Measurements from ENCODE around the gene FAM76B. TPM values are rescaled to one million over a fixed set of nuclear protein-coding genes. Genes with fewer than 3 reads are reported as not detected.

Gene FAM76B
- total and polyA plus RNA-seq, 2 of the 13 experiments (the other 11 are each of a cell fraction or from before 2014, with no cell fraction given) = 20.2 to 24.2 TPM

DNA sequence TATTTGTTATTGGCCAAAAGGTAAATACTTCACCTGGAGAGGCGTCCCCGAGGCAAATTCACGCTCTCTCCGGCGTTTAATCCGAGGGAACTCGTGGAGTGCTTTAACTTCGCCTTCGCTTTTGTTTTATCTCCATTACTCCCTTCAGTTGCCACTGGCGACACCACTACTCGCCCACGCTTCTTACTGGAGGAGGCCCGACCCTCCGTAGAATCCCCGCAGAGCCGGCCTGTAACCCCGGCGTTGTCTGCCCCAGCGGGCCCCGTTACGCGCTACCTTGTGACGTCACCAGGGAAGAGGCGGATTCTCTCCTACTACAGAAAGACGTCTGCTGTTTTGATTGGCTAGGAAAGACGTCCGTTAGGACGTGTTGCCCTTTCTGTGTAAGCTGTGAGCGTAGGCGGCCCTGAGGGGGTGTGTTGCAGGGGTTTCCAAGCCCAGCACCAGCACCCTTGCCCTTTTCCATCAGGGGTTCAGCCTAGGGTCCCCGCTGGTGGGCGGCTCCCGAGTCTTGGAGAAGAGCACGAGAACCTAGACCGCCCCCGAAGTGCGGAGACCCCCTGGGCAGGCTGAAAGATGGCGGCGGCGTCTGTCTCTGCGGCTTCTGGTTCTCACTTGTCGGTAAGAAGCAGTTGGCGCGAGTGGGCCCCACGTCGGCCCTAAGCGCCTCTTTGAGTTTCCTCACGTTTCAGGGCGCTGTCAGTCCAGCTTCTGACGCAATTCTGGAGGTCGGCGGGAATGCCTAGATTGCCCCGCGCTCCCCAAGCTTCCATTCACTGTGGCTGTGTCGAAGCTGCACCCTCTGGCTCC, 746 bp upstream of the FAM76B start, which contains the start of gene CEP57 (continued):
- TF ChIP-seq, protein P1, sequence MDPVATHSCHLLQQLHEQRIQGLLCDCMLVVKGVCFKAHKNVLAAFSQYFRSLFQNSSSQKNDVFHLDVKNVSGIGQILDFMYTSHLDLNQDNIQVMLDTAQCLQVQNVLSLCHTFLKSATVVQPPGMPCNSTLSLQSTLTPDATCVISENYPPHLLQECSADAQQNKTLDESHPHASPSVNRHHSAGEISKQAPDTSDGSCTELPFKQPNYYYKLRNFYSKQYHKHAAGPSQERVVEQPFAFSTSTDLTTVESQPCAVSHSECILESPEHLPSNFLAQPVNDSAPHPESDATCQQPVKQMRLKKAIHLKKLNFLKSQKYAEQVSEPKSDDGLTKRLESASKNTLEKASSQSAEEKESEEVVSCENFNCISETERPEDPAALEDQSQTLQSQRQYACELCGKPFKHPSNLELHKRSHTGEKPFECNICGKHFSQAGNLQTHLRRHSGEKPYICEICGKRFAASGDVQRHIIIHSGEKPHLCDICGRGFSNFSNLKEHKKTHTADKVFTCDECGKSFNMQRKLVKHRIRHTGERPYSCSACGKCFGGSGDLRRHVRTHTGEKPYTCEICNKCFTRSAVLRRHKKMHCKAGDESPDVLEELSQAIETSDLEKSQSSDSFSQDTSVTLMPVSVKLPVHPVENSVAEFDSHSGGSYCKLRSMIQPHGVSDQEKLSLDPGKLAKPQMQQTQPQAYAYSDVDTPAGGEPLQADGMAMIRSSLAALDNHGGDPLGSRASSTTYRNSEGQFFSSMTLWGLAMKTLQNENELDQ (CRISPR knock-in tag; IDR thresholded peaks at IDR 0.05; ENCODE audit: borderline replicate concordance) = no peak
- no peak for TF ChIP-seq WIZ (CRISPR knock-in tag; IDR thresholded peaks at IDR 0.05)
- TF ChIP-seq, protein P2, sequence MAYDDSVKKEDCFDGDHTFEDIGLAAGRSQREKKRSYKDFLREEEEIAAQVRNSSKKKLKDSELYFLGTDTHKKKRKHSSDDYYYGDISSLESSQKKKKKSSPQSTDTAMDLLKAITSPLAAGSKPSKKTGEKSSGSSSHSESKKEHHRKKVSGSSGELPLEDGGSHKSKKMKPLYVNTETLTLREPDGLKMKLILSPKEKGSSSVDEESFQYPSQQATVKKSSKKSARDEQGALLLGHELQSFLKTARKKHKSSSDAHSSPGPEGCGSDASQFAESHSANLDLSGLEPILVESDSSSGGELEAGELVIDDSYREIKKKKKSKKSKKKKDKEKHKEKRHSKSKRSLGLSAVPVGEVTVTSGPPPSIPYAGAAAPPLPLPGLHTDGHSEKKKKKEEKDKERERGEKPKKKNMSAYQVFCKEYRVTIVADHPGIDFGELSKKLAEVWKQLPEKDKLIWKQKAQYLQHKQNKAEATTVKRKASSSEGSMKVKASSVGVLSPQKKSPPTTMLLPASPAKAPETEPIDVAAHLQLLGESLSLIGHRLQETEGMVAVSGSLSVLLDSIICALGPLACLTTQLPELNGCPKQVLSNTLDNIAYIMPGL (CRISPR knock-in tag; IDR thresholded peaks at IDR 0.05; ENCODE audit: borderline replicate concordance in 1 of 2, low read depth in 1 of 2) = no peak
- no peak for TF ChIP-seq PRMT3 (CRISPR knock-in tag; IDR thresholded peaks at IDR 0.05; ENCODE audit: borderline replicate concordance, low read depth)
- no peak for TF ChIP-seq BHLHE40 (IDR thresholded peaks at IDR 0.05; ENCODE audit: low read length)
- no peak for TF ChIP-seq ZNF709 (CRISPR knock-in tag; IDR thresholded peaks at IDR 0.05)
- no peak for TF ChIP-seq ZNF274 (CRISPR knock-in tag; IDR thresholded peaks at IDR 0.05)
- TF ChIP-seq SYNCRIP (IDR thresholded peaks at IDR 0.05; ENCODE audit: insufficient read depth, low read depth, low read length) = no peak
- TF ChIP-seq ZNF552 (CRISPR knock-in tag; IDR thresholded peaks at IDR 0.05; ENCODE audit: borderline replicate concordance) = 0 out of 2 replicates have a peak, but pooled peaks have one; percentile 29
- TF ChIP-seq ZNF841 (CRISPR knock-in tag; IDR thresholded peaks at IDR 0.05; ENCODE audit: borderline replicate concordance) = no peak
- TF ChIP-seq, protein P3, sequence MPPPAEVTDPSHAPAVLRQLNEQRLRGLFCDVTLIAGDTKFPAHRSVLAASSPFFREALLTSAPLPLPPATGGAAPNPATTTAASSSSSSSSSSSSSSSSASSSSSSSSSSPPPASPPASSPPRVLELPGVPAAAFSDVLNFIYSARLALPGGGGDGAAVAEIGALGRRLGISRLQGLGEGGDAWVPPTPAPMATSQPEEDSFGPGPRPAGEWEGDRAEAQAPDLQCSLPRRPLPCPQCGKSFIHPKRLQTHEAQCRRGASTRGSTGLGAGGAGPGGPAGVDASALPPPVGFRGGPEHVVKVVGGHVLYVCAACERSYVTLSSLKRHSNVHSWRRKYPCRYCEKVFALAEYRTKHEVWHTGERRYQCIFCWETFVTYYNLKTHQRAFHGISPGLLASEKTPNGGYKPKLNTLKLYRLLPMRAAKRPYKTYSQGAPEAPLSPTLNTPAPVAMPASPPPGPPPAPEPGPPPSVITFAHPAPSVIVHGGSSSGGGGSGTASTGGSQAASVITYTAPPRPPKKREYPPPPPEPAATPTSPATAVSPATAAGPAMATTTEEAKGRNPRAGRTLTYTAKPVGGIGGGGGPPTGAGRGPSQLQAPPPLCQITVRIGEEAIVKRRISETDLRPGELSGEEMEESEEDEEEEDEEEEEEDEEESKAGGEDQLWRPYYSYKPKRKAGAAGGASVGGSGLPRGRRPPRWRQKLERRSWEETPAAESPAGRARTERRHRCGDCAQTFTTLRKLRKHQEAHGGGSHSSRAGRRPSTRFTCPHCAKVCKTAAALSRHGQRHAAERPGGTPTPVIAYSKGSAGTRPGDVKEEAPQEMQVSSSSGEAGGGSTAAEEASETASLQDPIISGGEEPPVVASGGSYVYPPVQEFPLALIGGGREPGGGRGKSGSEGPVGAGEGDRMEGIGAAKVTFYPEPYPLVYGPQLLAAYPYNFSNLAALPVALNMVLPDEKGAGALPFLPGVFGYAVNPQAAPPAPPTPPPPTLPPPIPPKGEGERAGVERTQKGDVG (CRISPR knock-in tag; IDR thresholded peaks at IDR 0.05; ENCODE audit: borderline replicate concordance) = no peak
- no peak for TF ChIP-seq ARID2 (CRISPR knock-in tag; IDR thresholded peaks at IDR 0.05; ENCODE audit: borderline replicate concordance)
- no peak for TF ChIP-seq PCBP1 (IDR thresholded peaks at IDR 0.05; ENCODE audit: borderline replicate concordance, low read depth, low read length)
- TF ChIP-seq ZNF879 (CRISPR knock-in tag; IDR thresholded peaks at IDR 0.05) = no peak; the same call in 1 of the 2 replicates
- no peak for TF ChIP-seq ZNF850 (CRISPR knock-in tag; conservative IDR thresholded peaks at IDR 0.05)
- TF ChIP-seq ZNF563 (CRISPR knock-in tag; IDR thresholded peaks at IDR 0.05) = 0 out of 2 replicates have a peak, but pooled peaks have one; percentile 32
- TF ChIP-seq ZNF253 (CRISPR knock-in tag; IDR thresholded peaks at IDR 0.05; ENCODE audit: borderline replicate concordance) = 0 out of 2 replicates have a peak, but pooled peaks have one; percentile 4
- TF ChIP-seq NR2C2 (CRISPR knock-in tag; IDR thresholded peaks at IDR 0.05; ENCODE audit: borderline replicate concordance) = no peak; the same call in 1 of the 2 replicates
- TF ChIP-seq ZNF317 (CRISPR knock-in tag; IDR thresholded peaks at IDR 0.05) = no peak; the same call in 1 of the 2 replicates
- TF ChIP-seq ZNF329 (CRISPR knock-in tag; IDR thresholded peaks at IDR 0.05; ENCODE audit: low read depth) = no peak
